Upper lobe of left lung (tissue), 4 donors: ENCODE data around the gene TSC22D4.
"Not testable (repeated sequence)": the region's sequence is repeated elsewhere in the genome, so short reads cannot be mapped to it uniquely, and the experiment has no call there.

Experiments
- EP300 ChIP-seq, 4 donors: sonication (generic); formaldehyde crosslinking; IDR thresholded peaks; one replicate each; pipeline ENCODE4 v1.5.1; 2017; ENCODE audit warnings: antibody characterized with exemption in 4 of 4, control low read depth in 2 of 4
- POLR2A ChIP-seq, 4 donors: fragments of 450-650 bp; IDR thresholded peaks; one replicate each; pipeline ENCODE4 v1.5.1; 2016 to 2017; ENCODE audit warnings: antibody characterized with exemption in 4 of 4, mild to moderate bottlenecking in 2 of 4
- POLR2AphosphoS5 ChIP-seq, 2 donors: sonication (generic); formaldehyde crosslinking; IDR thresholded peaks; one replicate each; pipeline ENCODE4 v1.5.1; 2017; ENCODE audit warnings: antibody characterized with exemption in 2 of 2
- TF ChIP-seq, protein P1 (sequence below), 6 experiments: fragments of 450-650 bp in 4 of 6; fragments of 200-600 bp in 2 of 6; sonication (generic) in 2 of 6; IDR thresholded peaks; one replicate each; pipeline ENCODE4 v1.5.1; 2016 to 2019; ENCODE audit warnings: antibody characterized with exemption in 6 of 6

DNA sequence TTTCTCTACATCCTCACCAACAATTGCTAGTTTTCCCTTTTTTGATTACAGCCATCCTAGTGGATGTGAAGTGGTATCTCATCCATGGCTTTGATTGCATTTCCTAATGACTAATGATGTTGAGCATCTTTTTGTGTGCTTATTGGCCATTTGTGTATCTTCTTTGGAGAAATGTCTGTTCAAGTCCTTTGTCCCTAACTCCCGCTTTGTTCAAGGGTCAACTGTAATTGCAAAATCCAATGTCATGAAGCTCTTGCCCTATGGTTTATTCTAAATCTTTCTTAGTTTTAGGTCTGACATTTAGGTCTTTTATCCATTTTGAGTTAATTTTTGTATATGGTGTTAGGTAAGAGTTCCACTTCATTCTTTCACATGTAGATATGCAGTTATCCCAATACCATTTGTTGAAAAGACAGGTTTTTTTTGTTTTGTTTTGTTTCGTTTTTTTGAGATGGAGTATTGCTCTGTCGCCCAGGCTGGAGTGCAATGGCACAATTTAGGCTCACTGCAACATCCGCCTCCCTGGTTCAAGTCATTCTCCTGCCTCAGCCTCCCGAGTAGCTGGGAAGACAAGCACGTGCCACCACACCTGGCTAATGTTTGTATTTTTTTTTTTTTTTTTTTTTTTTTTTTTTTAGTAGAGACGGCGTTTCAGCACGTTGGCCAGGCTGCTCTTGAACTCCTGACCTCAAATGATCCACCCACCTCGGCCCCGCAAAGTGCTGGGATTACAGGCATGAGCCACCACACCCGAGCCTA lies 49.3 kb upstream of the TSC22D4 start:
- TF ChIP-seq, protein P1, sequence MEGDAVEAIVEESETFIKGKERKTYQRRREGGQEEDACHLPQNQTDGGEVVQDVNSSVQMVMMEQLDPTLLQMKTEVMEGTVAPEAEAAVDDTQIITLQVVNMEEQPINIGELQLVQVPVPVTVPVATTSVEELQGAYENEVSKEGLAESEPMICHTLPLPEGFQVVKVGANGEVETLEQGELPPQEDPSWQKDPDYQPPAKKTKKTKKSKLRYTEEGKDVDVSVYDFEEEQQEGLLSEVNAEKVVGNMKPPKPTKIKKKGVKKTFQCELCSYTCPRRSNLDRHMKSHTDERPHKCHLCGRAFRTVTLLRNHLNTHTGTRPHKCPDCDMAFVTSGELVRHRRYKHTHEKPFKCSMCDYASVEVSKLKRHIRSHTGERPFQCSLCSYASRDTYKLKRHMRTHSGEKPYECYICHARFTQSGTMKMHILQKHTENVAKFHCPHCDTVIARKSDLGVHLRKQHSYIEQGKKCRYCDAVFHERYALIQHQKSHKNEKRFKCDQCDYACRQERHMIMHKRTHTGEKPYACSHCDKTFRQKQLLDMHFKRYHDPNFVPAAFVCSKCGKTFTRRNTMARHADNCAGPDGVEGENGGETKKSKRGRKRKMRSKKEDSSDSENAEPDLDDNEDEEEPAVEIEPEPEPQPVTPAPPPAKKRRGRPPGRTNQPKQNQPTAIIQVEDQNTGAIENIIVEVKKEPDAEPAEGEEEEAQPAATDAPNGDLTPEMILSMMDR (IDR thresholded peaks at IDR 0.05): not testable (repeated sequence)
- not testable (repeated sequence) for TF ChIP-seq EP300, POLR2A, POLR2AphosphoS5 (IDR thresholded peaks at IDR 0.05)
